Measurements from ENCODE around the gene MARK4.

- TF ChIP-seq EZH2phosphoT487 (IDR thresholded peaks at IDR 0.05; ENCODE audit: insufficient read depth, low read depth), result no peak
- TF ChIP-seq EZH2 (IDR thresholded peaks at IDR 0.05; ENCODE audit: insufficient read depth, poor library complexity, severe bottlenecking), result peak; percentile 37
These were observed 72.6 kb downstream of the MARK4 start for GRCh38 chr19:45323671-45324081.

Measured in GM23248 (cell line).